Loucy (cell line): ENCODE results near the gene SH3PXD2A.

Experiments used
- H2AFZ ChIP-seq: fragments of 200-600 bp; sonication (generic); 2 replicates; pipeline ENCODE4 v1.6.0; 2016; ENCODE audit warnings: antibody characterized with exemption, mild to moderate bottlenecking, low read length, moderate library complexity
- H3F3A ChIP-seq: fragments of 200-600 bp; 2 replicates; pipeline ENCODE4 v1.6.0; 2016; ENCODE audit warnings: antibody characterized with exemption, low read depth, mild to moderate bottlenecking
- H3K27me3 ChIP-seq: fragments of 200-600 bp; sonication (generic); 2 replicates; pipeline ENCODE4 v1.6.1; 2014; ENCODE audit warnings: low read length, mild to moderate bottlenecking; ENCODE audit not compliant: insufficient read depth, poor library complexity, severe bottlenecking
- H3K36me3 ChIP-seq: fragments of 200-600 bp; sonication (generic); 2 replicates; pipeline ENCODE4 v1.6.1; 2016; ENCODE audit warnings: low read length; ENCODE audit not compliant: insufficient read depth
- H3K4me1 ChIP-seq: fragments of 200-600 bp; sonication (generic); 2 replicates; pipeline ENCODE4 v1.5.1; 2014; ENCODE audit warnings: low read length, mild to moderate bottlenecking; ENCODE audit not compliant: insufficient read depth, poor library complexity, severe bottlenecking
- H3K4me2 ChIP-seq: fragments of 200-600 bp; sonication (generic); 2 replicates; pipeline ENCODE4 v1.6.0; 2014; ENCODE audit warnings: antibody characterized with exemption, low read length, low read depth, mild to moderate bottlenecking; ENCODE audit not compliant: poor library complexity, severe bottlenecking
- H3K4me3 ChIP-seq: fragments of 200-600 bp; sonication (generic); 2 replicates; pipeline ENCODE4 v1.5.1; 2014; ENCODE audit warnings: low read length, mild to moderate bottlenecking, mixed read lengths; ENCODE audit not compliant: poor library complexity, severe bottlenecking
- H3K79me2 ChIP-seq: fragments of 200-600 bp; sonication (generic); 2 replicates; pipeline ENCODE4 v1.6.1; 2014; ENCODE audit warnings: low read length; ENCODE audit not compliant: insufficient read depth
- H3K9ac ChIP-seq: fragments of 200-600 bp; sonication (generic); 2 replicates; pipeline ENCODE4 v1.6.0; 2014; ENCODE audit warnings: mild to moderate bottlenecking, low read depth, low read length, moderate library complexity; ENCODE audit not compliant: poor library complexity, severe bottlenecking
- H3K9me2 ChIP-seq: fragments of 200-600 bp; sonication (generic); replicated peaks from 2 replicates; pipeline ENCODE4 v1.6.1; 2016; ENCODE audit warnings: low read depth, low read length, mixed read lengths
- H3K9me3 ChIP-seq: fragments of 200-600 bp; sonication (generic); 2 replicates; pipeline ENCODE4 v1.6.1; 2014; ENCODE audit warnings: mild to moderate bottlenecking, antibody characterized with exemption, low read length, low read depth; ENCODE audit not compliant: insufficient read depth
- H4K20me1 ChIP-seq: fragments of 200-600 bp; sonication (generic); 2 replicates; pipeline ENCODE4 v1.6.0; 2014; ENCODE audit warnings: antibody characterized with exemption, low read length, mild to moderate bottlenecking; ENCODE audit not compliant: insufficient read depth, poor library complexity, severe bottlenecking
- CTCF ChIP-seq: fragments of 200-600 bp; sonication (generic); conservative IDR thresholded peaks from 2 replicates; pipeline ENCODE4 v1.5.1; 2014; ENCODE audit warnings: mild to moderate bottlenecking, antibody characterized with exemption, low read length
- EZH2phosphoT487 ChIP-seq: fragments of 200-600 bp; IDR thresholded peaks from 2 replicates; pipeline ENCODE4 v1.6.1; 2018; ENCODE audit warnings: antibody characterized with exemption, mild to moderate bottlenecking, moderate library complexity, borderline replicate concordance

The SH3PXD2A gene

GRCh38 chr10:103581499-103581898, 273.9 kb downstream of the SH3PXD2A start:
- Histone ChIP-seq H3K36me3 (no peaks in the 10 kb centered on the region), H3K27me3 (no peaks in the 10 kb centered on the region)

GRCh38 chr10:103580430-103580829, 274.9 kb downstream of the SH3PXD2A start:
- Histone ChIP-seq H4K20me1 (no peaks in the 10 kb centered on the region), H2AFZ (no peak overlapping the region), H3K9me3 (no peaks in the 10 kb centered on the region), H3K9me2 (no peaks in the 10 kb centered on the region), H3K9ac (no peak overlapping the region), H3F3A (no peaks in the 10 kb centered on the region), H3K27me3 (no peaks in the 10 kb centered on the region), H3K4me2 (no peak overlapping the region), H3K36me3 (no peaks in the 10 kb centered on the region), H3K4me3 (no peak overlapping the region), H3K4me1 (no peaks in the 10 kb centered on the region), H3K79me2 (no peaks in the 10 kb centered on the region)
- TF ChIP-seq CTCF, result no peak
- TF ChIP-seq EZH2phosphoT487, result no peak

More at GRCh38 chr10:103581499-103581898, 273.9 kb downstream of the SH3PXD2A start:
- H3F3A ChIP-seq, result no peaks in the 10 kb centered on the region
- no peaks in the 10 kb centered on the region for H4K20me1 ChIP-seq
- H2AFZ ChIP-seq, result no peak overlapping the region
- no peaks in the 10 kb centered on the region for H3K9me3 ChIP-seq
- H3K4me3 ChIP-seq, result no peak overlapping the region
- H3K4me2 ChIP-seq, result no peak overlapping the region
- H3K9me2 ChIP-seq, result no peaks in the 10 kb centered on the region
- no peaks in the 10 kb centered on the region for H3K79me2 ChIP-seq
- no peak overlapping the region for H3K9ac ChIP-seq
- no peak for TF ChIP-seq CTCF
- no peak for TF ChIP-seq EZH2phosphoT487
- no peaks in the 10 kb centered on the region for H3K4me1 ChIP-seq

- H3K36me3 ChIP-seq, result no peaks in the 10 kb centered on the region
- H3K9me3 ChIP-seq, result no peaks in the 10 kb centered on the region
- H3K9ac ChIP-seq, result no peak overlapping the region
- H4K20me1 ChIP-seq, result no peaks in the 10 kb centered on the region
- no peaks in the 10 kb centered on the region for H3K79me2 ChIP-seq
- no peak overlapping the region for H2AFZ ChIP-seq
- no peak overlapping the region for H3K4me2 ChIP-seq
- no peaks in the 10 kb centered on the region for H3K9me2 ChIP-seq
- no peaks in the 10 kb centered on the region for H3F3A ChIP-seq
- no peaks in the 10 kb centered on the region for H3K4me1 ChIP-seq
- H3K27me3 ChIP-seq, result no peaks in the 10 kb centered on the region
- no peak overlapping the region for H3K4me3 ChIP-seq
- no peak for TF ChIP-seq CTCF
- TF ChIP-seq EZH2phosphoT487, result no peak
Observed at GRCh38 chr10:103580011-103580410, 275.4 kb downstream of the SH3PXD2A start.
